Measurements from ENCODE around the gene TGFBR2. TPM values are rescaled to one million over a fixed set of nuclear protein-coding genes. Genes with fewer than 3 reads are reported as not detected.

TGFBR2 gene
- total RNA-seq, 1 experiment from 2014 or later: 103 TPM

GRCh38 chr3:30661098-30661873 lies 54.9 kb downstream of the TGFBR2 start:
- intact Hi-C loops (cut with micrococcal nuclease): no loop called here
- H3K36me3 Mint-ChIP-seq (ENCODE audit: insufficient read depth, unreplicated experiment): peaks cover 93% of the 10 kb centered on the region
- H3K27ac Mint-ChIP-seq (ENCODE audit: low read depth, unreplicated experiment): peak overlapping the region; percentile 57

GRCh38 chr3:30662836-30663235 lies 56.4 kb downstream of the TGFBR2 start:
- no peak for DNase-seq (ENCODE audit: unreplicated experiment)
- TF ChIP-seq CTCF (IDR thresholded peaks at IDR 0.05; ENCODE audit: unreplicated experiment): no peak
- ChIA-PET POLR2A (no interaction called here), CTCF (interaction anchor here (0.5 to 1.0 kb wide), 3 partner anchors 31 to 1331 kb away, joined by 3 read pairs; no protein-coding TSS in a partner anchor)
- intact Hi-C loops (cut with micrococcal nuclease): no loop called here
- Mint-ChIP-seq H3K36me3 (ENCODE audit: insufficient read depth, unreplicated experiment) (peaks cover 93% of the 10 kb centered on the region), H3K27ac (ENCODE audit: low read depth, unreplicated experiment) (peak overlapping the region; percentile 57), H3K4me3 (ENCODE audit: unreplicated experiment) (no peak overlapping the region), H3K9me3 (ENCODE audit: unreplicated experiment) (no peaks in the 10 kb centered on the region), H3K4me1 (ENCODE audit: insufficient read depth, unreplicated experiment) (peaks cover 30% of the 10 kb centered on the region), H3K27me3 (ENCODE audit: insufficient read depth, unreplicated experiment) (no peaks in the 10 kb centered on the region)
- no TSS peak for BruUV-seq (replicated peaks)

More at GRCh38 chr3:30661098-30661873, 54.9 kb downstream of the TGFBR2 start:
- H3K4me3 Mint-ChIP-seq (ENCODE audit: unreplicated experiment): no peak overlapping the region
- no peak for TF ChIP-seq CTCF (IDR thresholded peaks at IDR 0.05; ENCODE audit: unreplicated experiment)
- H3K9me3 Mint-ChIP-seq (ENCODE audit: unreplicated experiment): no peaks in the 10 kb centered on the region
- POLR2A ChIA-PET: interaction anchor here (0.7 kb wide), 1 partner anchor 641 kb away, joined by 3 read pairs; no protein-coding TSS in a partner anchor
- CTCF ChIA-PET: interaction anchor here (0.9 kb wide), 1 partner anchor 32 kb away, joined by 3 read pairs; no protein-coding TSS in a partner anchor
- H3K4me1 Mint-ChIP-seq (ENCODE audit: insufficient read depth, unreplicated experiment): peaks cover 39% of the 10 kb centered on the region
- no peak for DNase-seq (ENCODE audit: unreplicated experiment)
- no peaks in the 10 kb centered on the region for H3K27me3 Mint-ChIP-seq (ENCODE audit: insufficient read depth, unreplicated experiment)
- no TSS peak for BruUV-seq (replicated peaks)

GRCh38 chr3:30663533-30664241 lies 57.3 kb downstream of the TGFBR2 start:
- H3K4me3 Mint-ChIP-seq (ENCODE audit: unreplicated experiment): no peak overlapping the region
- CTCF ChIA-PET: interaction anchor here (1.0 kb wide), 1 partner anchor 29 kb away, joined by 3 read pairs; no protein-coding TSS in a partner anchor
- peak overlapping the region; percentile 27 for H3K27ac Mint-ChIP-seq (ENCODE audit: low read depth, unreplicated experiment)
- H3K36me3 Mint-ChIP-seq (ENCODE audit: insufficient read depth, unreplicated experiment): peaks cover 96% of the 10 kb centered on the region
- no peaks in the 10 kb centered on the region for H3K9me3 Mint-ChIP-seq (ENCODE audit: unreplicated experiment)
- DNase-seq (ENCODE audit: unreplicated experiment): no peak
- intact Hi-C loops (cut with micrococcal nuclease): no loop called here
- BruUV-seq (replicated peaks): no TSS peak
- TF ChIP-seq CTCF (IDR thresholded peaks at IDR 0.05; ENCODE audit: unreplicated experiment): no peak
- peaks cover 27% of the 10 kb centered on the region for H3K4me1 Mint-ChIP-seq (ENCODE audit: insufficient read depth, unreplicated experiment)
- POLR2A ChIA-PET: no interaction called here
- H3K27me3 Mint-ChIP-seq (ENCODE audit: insufficient read depth, unreplicated experiment): no peaks in the 10 kb centered on the region

- Mint-ChIP-seq H3K27me3 (ENCODE audit: insufficient read depth, unreplicated experiment) (no peaks in the 10 kb centered on the region), H3K4me3 (ENCODE audit: unreplicated experiment) (no peak overlapping the region), H3K27ac (ENCODE audit: low read depth, unreplicated experiment) (peak overlapping the region; percentile 27), H3K4me1 (ENCODE audit: insufficient read depth, unreplicated experiment) (peaks cover 20% of the 10 kb centered on the region), H3K9me3 (ENCODE audit: unreplicated experiment) (no peaks in the 10 kb centered on the region), H3K36me3 (ENCODE audit: insufficient read depth, unreplicated experiment) (peaks cover 96% of the 10 kb centered on the region)
- no peak for DNase-seq (ENCODE audit: unreplicated experiment)
- ChIA-PET POLR2A (no interaction called here), CTCF (interaction anchor here (0.6 to 1.0 kb wide), 3 partner anchors 10 to 520 kb away, joined by 3 read pairs; no protein-coding TSS in a partner anchor)
- no peak for TF ChIP-seq CTCF (IDR thresholded peaks at IDR 0.05; ENCODE audit: unreplicated experiment)
- intact Hi-C loops (cut with micrococcal nuclease): no loop called here
- BruUV-seq (replicated peaks): no TSS peak
Measured at GRCh38 chr3:30664459-30664858, 58.1 kb downstream of the TGFBR2 start.

Data from MCF 10A (cell line).